Activated naive CD4-positive, alpha-beta T cell treated with anti-CD3 and anti-CD28 coated beads, Interleukin-2, amount 50 U/mL, for 72 hours (primary cell): ENCODE data around the gene UNG. TPM values are rescaled to one million over a fixed set of nuclear protein-coding genes. Genes with fewer than 3 reads are reported as not detected.
"Not testable (repeated sequence)": the region's sequence is repeated elsewhere in the genome, so short reads cannot be mapped to it uniquely, and the experiment has no call there.

ENCODE experiments used
- ATAC-seq, 2 donors: fragments of 150-1000 bp; cut with Tn5 transposase; 2 replicates each; pipeline ENCODE4 v1.10.0; 2021; ENCODE audit warnings: mild to moderate bottlenecking in 2 of 2, moderate library complexity in 2 of 2
- DNase-seq, 2 donors: peaks; one replicate each; pipeline ENCODE4 v3.0.0; 2021 to 2022; ENCODE audit warnings: low spot score in 2 of 2
- H3K27ac Mint-ChIP-seq, 2 donors: one replicate each; pipeline ENCODE4 v1.8.0; 2022; ENCODE audit warnings: mild to moderate bottlenecking in 2 of 2, mixed read lengths in 2 of 2
- H3K36me3 Mint-ChIP-seq, 2 donors: one replicate each; pipeline ENCODE4 v1.8.0; 2022; ENCODE audit warnings: mixed read lengths in 2 of 2
- H3K9me3 Mint-ChIP-seq, 2 donors: one replicate each; pipeline ENCODE4 v1.8.0; 2022; ENCODE audit warnings: mixed read lengths in 2 of 2
- total RNA-seq, 2 donors: library from RNA; stranded (reverse); gene quantifications; one replicate each; pipeline ENCODE4 v1.2.3, GENCODE V29; 2022

Gene UNG
- total RNA-seq: 10 to 100 TPM; 49.3 to 74.9 TPM

- no peaks in the 10 kb centered on the region for H3K9me3 Mint-ChIP-seq
- peak within 1 kb of the TSS; percentile 89 for H3K27ac Mint-ChIP-seq
- ATAC-seq (peak; percentile 90 to 91), DNase-seq (peak; percentile 95 to 96)
- H3K36me3 Mint-ChIP-seq: peaks cover 30 to 32% of the 10 kb centered on the region in 2 donors
Measured at GRCh38 chr12:109097435-109098182, at the start of gene UNG. UNG (plus strand) TSS chr12:109097597; CDS start chr12:109097680, 83 bp downstream.

GRCh38 chr12:109048706-109049105, 48.7 kb upstream of the UNG start:
- H3K9me3 Mint-ChIP-seq, ATAC-seq, DNase-seq, H3K27ac Mint-ChIP-seq: not testable (repeated sequence)
- H3K36me3 Mint-ChIP-seq: peaks cover 9 to 10% of the 10 kb centered on the region in 2 donors

DNA sequence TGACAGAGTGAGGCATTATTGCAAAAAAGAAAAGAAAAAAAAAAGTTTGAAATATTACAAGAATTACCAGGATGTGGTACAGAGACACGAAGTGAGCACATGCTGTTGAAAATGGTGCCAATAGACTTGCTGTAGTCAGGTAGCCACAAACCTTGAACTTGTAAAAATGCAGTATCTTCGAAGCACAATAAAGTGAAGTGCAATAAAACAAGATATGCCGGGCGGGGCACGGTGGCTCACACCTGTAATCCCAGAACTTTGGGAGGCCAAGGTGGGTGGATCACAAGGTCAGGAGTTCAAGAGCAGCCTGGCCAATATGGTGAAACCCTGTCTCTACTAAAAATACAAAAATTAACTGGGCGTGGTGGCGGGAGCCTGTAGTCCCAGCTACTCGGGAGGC, 47.6 kb upstream of the UNG start:
- H3K27ac Mint-ChIP-seq: peak overlapping the region in 1 of 2 donors; percentile 36
- ATAC-seq, H3K9me3 Mint-ChIP-seq: not testable (repeated sequence)

DNA sequence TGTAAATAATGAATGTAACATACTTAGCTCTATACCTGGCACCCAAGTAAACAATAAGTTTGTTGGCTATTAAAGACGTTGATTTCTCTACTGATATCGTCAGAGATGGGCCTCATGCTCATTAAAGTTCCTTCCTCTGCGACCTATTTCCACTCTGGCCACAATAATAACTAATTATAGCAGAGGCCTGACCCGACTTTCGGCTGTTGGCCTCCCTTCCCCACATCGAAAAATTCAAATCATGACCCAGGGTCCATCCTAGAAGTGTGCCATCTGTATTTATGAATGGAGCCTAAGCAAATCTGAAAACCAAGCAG, 45.3 kb upstream of the UNG start:
- ATAC-seq: no peak
- Mint-ChIP-seq H3K9me3 (no peaks in the 10 kb centered on the region), H3K27ac (peak overlapping the region; percentile 94 to 95), H3K36me3 (peaks cover 13% of the 10 kb centered on the region in 2 donors)
- no peak for DNase-seq

More for the DNA sequence above, 47.6 kb upstream of the UNG start:
- DNase-seq: not testable (repeated sequence)
- H3K36me3 Mint-ChIP-seq: peaks cover 13% of the 10 kb centered on the region in 2 donors

DNA sequence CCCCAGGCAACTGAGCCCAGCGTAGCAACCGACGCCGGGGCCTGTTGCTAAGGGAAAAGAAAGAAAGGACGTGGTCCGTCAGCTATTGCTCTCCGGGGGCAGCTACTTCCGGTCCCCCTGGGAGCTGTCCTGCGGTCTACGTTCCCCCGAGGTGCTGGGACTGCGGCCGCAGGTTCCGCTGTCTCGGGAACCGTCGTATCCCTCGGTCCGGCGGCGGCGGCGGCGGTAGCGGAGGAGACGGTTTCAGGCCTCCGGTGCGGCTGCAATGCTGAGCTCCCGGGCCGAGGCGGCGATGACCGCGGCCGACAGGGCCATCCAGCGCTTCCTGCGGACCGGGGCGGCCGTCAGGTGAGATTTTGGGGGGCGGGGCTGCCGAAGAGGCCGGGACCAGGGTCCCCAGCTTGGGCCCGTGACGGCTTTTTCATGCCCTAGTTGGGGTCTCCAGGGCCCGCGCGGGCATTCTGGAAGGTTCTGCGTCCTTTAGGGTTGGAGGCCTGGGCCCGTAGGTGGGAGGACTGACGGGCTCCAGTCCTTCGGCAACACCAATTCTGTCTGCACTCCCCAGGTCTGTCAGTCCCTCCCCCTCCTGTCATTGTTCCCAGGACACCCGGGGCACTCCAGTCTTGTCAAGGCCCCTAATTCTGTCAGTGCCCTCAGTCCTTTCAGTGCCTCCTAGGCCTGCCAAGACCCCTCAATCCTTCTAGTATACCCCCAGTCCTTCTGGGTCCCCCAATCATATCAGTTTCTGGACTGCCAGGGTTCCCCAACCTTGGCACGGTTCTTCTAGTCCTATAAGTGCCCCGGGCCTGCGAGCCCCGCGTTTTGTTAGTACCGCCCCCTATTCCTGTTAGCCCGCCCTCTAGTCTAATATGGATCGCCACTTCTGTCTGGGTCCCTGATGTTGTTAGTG, 44.7 kb upstream of the UNG start, which contains the start of gene USP30:
Gene USP30, plus strand, starts transcription at position 163 of the 910 bp plus-strand sequence. Its CDS starts 103 bp downstream, at position 266.
- DNase-seq: peak; percentile 78 to 84
- ATAC-seq: peak; percentile 66 to 82
- Mint-ChIP-seq H3K36me3 (peaks cover 13% of the 10 kb centered on the region in 2 donors), H3K27ac (peak within 1 kb of the TSS; percentile 94 to 98), H3K9me3 (no peaks in the 10 kb centered on the region)

GRCh38 chr12:109053382-109054123, 43.8 kb upstream of the UNG start:
- Mint-ChIP-seq H3K36me3 (peaks cover 13% of the 10 kb centered on the region in 2 donors), H3K9me3 (no peaks in the 10 kb centered on the region), H3K27ac (peak overlapping the region; percentile 94 to 98)
- DNase-seq (peak in 1 of 2 donors; percentile 20), ATAC-seq (peak; percentile 73 to 87)

DNA sequence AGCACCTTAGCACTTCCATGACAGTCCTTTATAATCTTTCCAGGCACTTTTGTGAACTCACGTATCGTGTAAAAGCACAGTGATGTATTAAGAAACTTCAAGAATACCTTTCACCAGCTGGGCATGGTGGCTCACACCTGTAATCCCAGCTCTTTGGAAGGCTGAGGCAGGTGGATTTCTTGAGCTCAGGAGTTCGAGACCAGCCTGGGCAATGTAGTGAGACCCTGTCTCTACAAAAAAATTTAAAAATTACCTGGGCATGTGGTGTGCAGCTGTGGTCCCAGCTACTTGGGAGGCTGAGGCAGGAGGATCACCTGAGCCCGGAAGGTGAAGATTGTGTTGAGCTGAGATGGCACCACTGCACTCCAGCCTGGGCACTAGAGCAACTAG, 43.3 kb upstream of the UNG start:
- peaks cover 13% of the 10 kb centered on the region in 2 donors for H3K36me3 Mint-ChIP-seq
- ATAC-seq: peak in 1 of 2 donors; percentile 2
- not testable (repeated sequence) for H3K9me3 Mint-ChIP-seq, DNase-seq
- H3K27ac Mint-ChIP-seq: peak overlapping the region; percentile 94 to 98

- Mint-ChIP-seq H3K36me3 (peaks cover 13% of the 10 kb centered on the region in 2 donors), H3K27ac (peak overlapping the region; percentile 94 to 98), H3K9me3 (no peaks in the 10 kb centered on the region)
- ATAC-seq: no peak
- no peak for DNase-seq
Measured at GRCh38 chr12:109054520-109054919, 42.9 kb upstream of the UNG start.

GRCh38 chr12:109056891-109057290, 40.5 kb upstream of the UNG start:
- ATAC-seq (no peak), DNase-seq (no peak)
- Mint-ChIP-seq H3K9me3 (no peaks in the 10 kb centered on the region), H3K27ac (no peak overlapping the region), H3K36me3 (peaks cover 13% of the 10 kb centered on the region in 2 donors)

DNA sequence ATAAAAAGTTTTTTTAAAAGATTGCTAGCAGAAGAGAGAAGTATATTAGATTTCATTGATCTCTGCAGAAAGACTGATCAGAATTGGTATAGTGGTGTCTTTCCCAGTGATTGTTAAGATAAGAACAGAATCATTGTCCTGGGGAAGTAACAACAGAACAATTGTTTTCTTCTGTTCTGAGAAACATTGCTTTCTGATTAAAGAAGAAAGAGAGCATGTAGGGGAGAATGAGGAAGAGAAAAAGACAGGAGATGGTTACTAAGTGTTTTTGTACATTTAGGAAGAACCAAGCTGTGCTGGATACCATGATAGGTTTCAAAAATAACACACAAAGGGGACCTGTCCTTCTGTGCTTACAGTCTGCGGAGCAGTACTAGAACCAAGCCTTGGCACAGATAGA, 40.0 kb upstream of the UNG start:
- Mint-ChIP-seq H3K27ac (no peak overlapping the region), H3K36me3 (peaks cover 8 to 13% of the 10 kb centered on the region in 2 donors), H3K9me3 (no peaks in the 10 kb centered on the region)
- no peak for ATAC-seq
- DNase-seq: no peak

- no peak overlapping the region for H3K27ac Mint-ChIP-seq
- ATAC-seq (no peak), DNase-seq (no peak)
- H3K36me3 Mint-ChIP-seq: peaks cover 2 to 3% of the 10 kb centered on the region in 2 donors
- no peaks in the 10 kb centered on the region for H3K9me3 Mint-ChIP-seq
Measured at GRCh38 chr12:109058773-109059172, 38.6 kb upstream of the UNG start.

DNA sequence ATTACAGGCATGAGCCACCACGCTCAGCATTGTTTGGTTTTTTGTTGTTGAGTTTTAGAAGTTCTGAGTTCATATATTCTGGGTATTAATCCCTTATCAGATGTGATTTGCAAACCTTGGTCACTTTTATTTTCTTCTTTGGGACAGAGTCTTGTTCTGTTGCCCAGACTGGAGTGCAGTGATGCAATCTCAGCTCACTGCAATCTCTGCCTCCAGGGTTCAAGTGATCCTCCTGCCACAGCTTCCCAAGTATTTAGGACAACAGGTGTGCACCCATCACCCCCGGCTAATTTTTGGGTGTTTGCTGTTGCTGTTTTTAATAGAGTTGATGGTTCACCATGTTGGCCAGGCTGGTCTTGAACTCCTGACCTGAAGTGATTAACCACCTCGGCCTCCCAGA, 33.3 kb upstream of the UNG start:
- peaks cover 0 to 5% of the 10 kb centered on the region in 2 donors for H3K36me3 Mint-ChIP-seq
- no peak overlapping the region for H3K27ac Mint-ChIP-seq
- no peak for ATAC-seq
- no peak for DNase-seq
- H3K9me3 Mint-ChIP-seq: no peaks in the 10 kb centered on the region

- ATAC-seq (no peak), DNase-seq (no peak)
- H3K27ac Mint-ChIP-seq: no peak overlapping the region
- H3K9me3 Mint-ChIP-seq: no peaks in the 10 kb centered on the region
- peaks cover 0 to 5% of the 10 kb centered on the region in 2 donors for H3K36me3 Mint-ChIP-seq
Measured at GRCh38 chr12:109065154-109065852, 32.1 kb upstream of the UNG start.

DNA sequence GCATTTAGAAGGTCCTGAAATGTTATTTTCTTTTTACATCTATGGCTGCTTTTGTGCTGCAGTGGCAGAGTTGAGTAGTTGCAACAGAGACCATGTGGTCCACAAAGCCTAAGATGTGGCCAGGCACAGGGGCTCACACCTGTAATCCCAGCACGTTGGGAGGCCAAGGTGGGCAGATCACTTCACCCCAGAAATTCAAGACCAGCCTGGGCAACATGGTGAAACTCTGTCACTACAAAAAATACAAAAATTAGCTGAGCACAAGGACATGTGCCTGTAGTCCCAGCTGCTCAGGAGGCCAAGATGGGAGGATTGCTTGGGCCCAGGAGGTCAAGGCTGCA, 31.6 kb upstream of the UNG start:
- ATAC-seq: no peak
- no peaks in the 10 kb centered on the region for H3K9me3 Mint-ChIP-seq
- no peak for DNase-seq
- H3K27ac Mint-ChIP-seq: no peak overlapping the region
- H3K36me3 Mint-ChIP-seq: peaks cover 0 to 5% of the 10 kb centered on the region in 2 donors

DNA sequence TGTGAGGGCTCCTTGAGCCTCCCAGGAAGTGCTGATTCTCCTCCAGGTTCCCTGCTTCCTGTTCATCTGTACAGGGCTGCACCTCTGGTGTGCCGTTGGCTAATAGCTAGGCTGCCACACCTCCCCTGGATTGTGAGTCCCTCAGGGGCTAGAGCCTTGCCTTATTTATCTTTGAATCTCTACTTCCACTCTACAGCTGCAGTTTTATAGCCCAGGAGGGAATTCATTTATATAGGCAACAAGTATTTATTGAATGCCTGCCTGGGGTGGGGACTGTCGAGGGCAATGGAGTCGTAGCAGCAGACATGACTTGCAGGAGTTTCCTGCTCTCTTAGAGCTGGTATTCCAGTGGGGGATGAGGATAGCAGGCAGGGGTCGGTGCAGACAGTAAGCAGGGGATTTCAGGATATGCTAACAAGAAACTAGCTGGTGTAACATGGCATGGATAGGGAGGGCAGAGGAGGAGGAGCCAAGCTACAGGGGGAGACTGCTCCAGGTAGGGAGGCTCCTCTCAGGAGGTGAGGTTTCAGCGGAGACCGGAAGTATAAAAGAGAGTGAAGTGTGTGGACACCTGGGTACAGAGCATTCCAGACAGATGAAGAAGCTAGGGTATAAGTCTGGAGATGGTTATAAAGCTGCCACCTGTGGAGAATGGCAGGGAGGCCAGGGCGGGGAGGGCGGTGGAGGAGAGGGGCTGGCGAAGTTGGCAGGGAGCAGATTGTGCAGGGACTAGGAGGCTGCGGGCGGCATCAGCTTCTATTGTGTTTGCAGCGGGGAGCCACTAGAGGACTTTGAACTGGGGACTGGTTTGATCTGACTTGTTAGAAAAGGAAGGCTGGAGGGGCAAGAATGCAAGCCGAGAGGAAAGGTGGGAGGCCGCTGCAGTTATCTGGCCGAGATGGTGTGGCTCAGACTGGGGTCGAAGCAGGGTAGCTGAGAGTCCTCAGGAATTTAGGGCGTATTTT, 27.8 kb upstream of the UNG start:
- DNase-seq (no peak), ATAC-seq (no peak)
- no peaks in the 10 kb centered on the region for H3K9me3 Mint-ChIP-seq
- H3K27ac Mint-ChIP-seq: peak overlapping the region in 1 of 2 donors; percentile 84
- peaks cover 8 to 10% of the 10 kb centered on the region in 2 donors for H3K36me3 Mint-ChIP-seq
